Activated T-helper 2 cell treated with anti-CD3 and anti-CD28 coated beads, Interferon-gamma antibody, Interleukin-2, Interleukin-4, amounts not matched to agents 10 μg/mL and 5 μg/mL and 100 μg/mL, durations not matched to agents 14 hours and 24 hours and 36 hours (primary cell): ENCODE data around the gene BRD9. TPM values are rescaled to one million over a fixed set of nuclear protein-coding genes. Genes with fewer than 3 reads are reported as not detected.
"Not testable (repeated sequence)": the region's sequence is repeated elsewhere in the genome, so short reads cannot be mapped to it uniquely, and the experiment has no call there.

Experiments used
- DNase-seq: peaks from one replicate; pipeline ENCODE4 v3.0.0; 2021; ENCODE audit warnings: low spot score
- H3K27ac Mint-ChIP-seq: one replicate; pipeline ENCODE4 v1.8.0; 2021; ENCODE audit warnings: mixed read lengths
- H3K27me3 Mint-ChIP-seq: one replicate; pipeline ENCODE4 v1.8.0; 2021; ENCODE audit warnings: low read depth, mixed read lengths
- H3K36me3 Mint-ChIP-seq: one replicate; pipeline ENCODE4 v1.8.0; 2021; ENCODE audit warnings: low read depth, mixed read lengths
- H3K4me1 Mint-ChIP-seq: one replicate; pipeline ENCODE4 v1.8.0; 2021; ENCODE audit warnings: low read depth, mixed read lengths
- H3K4me3 Mint-ChIP-seq: one replicate; pipeline ENCODE4 v1.8.0; 2021; ENCODE audit warnings: low read depth, mild to moderate bottlenecking, moderate library complexity, mixed read lengths
- H3K9me3 Mint-ChIP-seq: one replicate; pipeline ENCODE4 v1.8.0; 2021; ENCODE audit warnings: mixed read lengths
- intact Hi-C: fragments of 100-400 bp; cut with micrococcal nuclease; formaldehyde crosslinking; loops from one replicate; pipeline ENCODE4 v1.15.1; 2023
- total RNA-seq: library from RNA; stranded (reverse); gene quantifications from 2 replicates; pipeline ENCODE4 v1.2.3, GENCODE V29; 2022

Gene BRD9
- total RNA-seq: 72.9 and 73.2 TPM in 2 replicates

GRCh38 chr5:892394-893136 is at the start of gene BRD9, which contains the start of gene TRIP13:
TSS of gene BRD9 (minus strand) at chr5:892801. CDS start at chr5:892657, 144 bp downstream.
TSS of gene TRIP13 (plus strand) at chr5:892884. CDS start at chr5:892999, 115 bp downstream.
- peaks cover 32% of the 10 kb centered on the region for H3K4me1 Mint-ChIP-seq
- intact Hi-C loops: no loop called here

GRCh38 chr5:940741-941140 is 48.1 kb upstream of the BRD9 start:
- intact Hi-C loops, H3K4me3 Mint-ChIP-seq, H3K27ac Mint-ChIP-seq, DNase-seq, H3K36me3 Mint-ChIP-seq, H3K9me3 Mint-ChIP-seq: not testable (repeated sequence)
- Mint-ChIP-seq H3K27me3 (peaks cover 36% of the 10 kb centered on the region), H3K4me1 (peaks cover 17% of the 10 kb centered on the region)

More at GRCh38 chr5:892394-893136, at the start of gene BRD9, which contains the start of gene TRIP13:
- peak; percentile 84 for DNase-seq
- H3K9me3 Mint-ChIP-seq: no peaks in the 10 kb centered on the region
- peak within 1 kb of the TSS; percentile 86 for H3K4me3 Mint-ChIP-seq
- H3K36me3 Mint-ChIP-seq: peaks cover 68% of the 10 kb centered on the region
- H3K27ac Mint-ChIP-seq: peak within 1 kb of the TSS; percentile 86
- H3K27me3 Mint-ChIP-seq: no peaks in the 10 kb centered on the region

GRCh38 chr5:939368-939767 is 46.8 kb upstream of the BRD9 start:
- DNase-seq: no peak
- no peaks in the 10 kb centered on the region for H3K9me3 Mint-ChIP-seq
- no peak overlapping the region for H3K4me3 Mint-ChIP-seq
- peaks cover 24% of the 10 kb centered on the region for H3K4me1 Mint-ChIP-seq
- H3K27ac Mint-ChIP-seq: no peak overlapping the region
- H3K36me3 Mint-ChIP-seq: no peaks in the 10 kb centered on the region
- H3K27me3 Mint-ChIP-seq: peaks cover 24% of the 10 kb centered on the region
- intact Hi-C loops: no loop called here

GRCh38 chr5:937151-937924 is 44.7 kb upstream of the BRD9 start:
- H3K4me1 Mint-ChIP-seq: peaks cover 25% of the 10 kb centered on the region
- no peak overlapping the region for H3K27ac Mint-ChIP-seq
- intact Hi-C loops: no loop called here
- no peaks in the 10 kb centered on the region for H3K9me3 Mint-ChIP-seq
- no peaks in the 10 kb centered on the region for H3K36me3 Mint-ChIP-seq
- H3K27me3 Mint-ChIP-seq: peaks cover 10% of the 10 kb centered on the region
- DNase-seq: no peak
- H3K4me3 Mint-ChIP-seq: no peak overlapping the region

- no peak for DNase-seq
- H3K36me3 Mint-ChIP-seq: no peaks in the 10 kb centered on the region
- H3K27ac Mint-ChIP-seq: no peak overlapping the region
- intact Hi-C loops: no loop called here
- H3K27me3 Mint-ChIP-seq: peaks cover 6% of the 10 kb centered on the region
- peaks cover 24% of the 10 kb centered on the region for H3K4me1 Mint-ChIP-seq
- H3K4me3 Mint-ChIP-seq: no peak overlapping the region
- H3K9me3 Mint-ChIP-seq: no peaks in the 10 kb centered on the region
Observed at GRCh38 chr5:936149-937144, 43.8 kb upstream of the BRD9 start.

- DNase-seq: no peak
- H3K9me3 Mint-ChIP-seq: no peaks in the 10 kb centered on the region
- no peak overlapping the region for H3K27ac Mint-ChIP-seq
- peaks cover 20% of the 10 kb centered on the region for H3K4me1 Mint-ChIP-seq
- no peaks in the 10 kb centered on the region for H3K36me3 Mint-ChIP-seq
- intact Hi-C loops: no loop called here
- no peaks in the 10 kb centered on the region for H3K27me3 Mint-ChIP-seq
- H3K4me3 Mint-ChIP-seq: no peak overlapping the region
Observed at GRCh38 chr5:935510-936084, 43.0 kb upstream of the BRD9 start.

GRCh38 chr5:934381-934967 is 41.9 kb upstream of the BRD9 start:
- H3K4me1 Mint-ChIP-seq: peaks cover 20% of the 10 kb centered on the region
- H3K27ac Mint-ChIP-seq, DNase-seq, intact Hi-C loops, H3K4me3 Mint-ChIP-seq, H3K27me3 Mint-ChIP-seq, H3K9me3 Mint-ChIP-seq, H3K36me3 Mint-ChIP-seq: not testable (repeated sequence)

GRCh38 chr5:933951-934350 is 41.4 kb upstream of the BRD9 start:
- intact Hi-C loops, H3K4me3 Mint-ChIP-seq, H3K27me3 Mint-ChIP-seq, H3K9me3 Mint-ChIP-seq, H3K36me3 Mint-ChIP-seq, DNase-seq, H3K27ac Mint-ChIP-seq: not testable (repeated sequence)
- peaks cover 21% of the 10 kb centered on the region for H3K4me1 Mint-ChIP-seq

- intact Hi-C loops: no loop called here
- no peaks in the 10 kb centered on the region for H3K36me3 Mint-ChIP-seq
- H3K4me3 Mint-ChIP-seq: no peak overlapping the region
- DNase-seq: no peak
- peak overlapping the region; percentile 44 for H3K27ac Mint-ChIP-seq
- H3K9me3 Mint-ChIP-seq: no peaks in the 10 kb centered on the region
- H3K4me1 Mint-ChIP-seq: peaks cover 22% of the 10 kb centered on the region
- no peaks in the 10 kb centered on the region for H3K27me3 Mint-ChIP-seq
Observed at GRCh38 chr5:933251-933861, 40.8 kb upstream of the BRD9 start.

GRCh38 chr5:932628-933250 is 40.1 kb upstream of the BRD9 start:
- no peaks in the 10 kb centered on the region for H3K9me3 Mint-ChIP-seq
- intact Hi-C loops: no loop called here
- H3K4me3 Mint-ChIP-seq: no peak overlapping the region
- DNase-seq: no peak
- H3K36me3 Mint-ChIP-seq: no peaks in the 10 kb centered on the region
- peaks cover 22% of the 10 kb centered on the region for H3K4me1 Mint-ChIP-seq
- H3K27me3 Mint-ChIP-seq: peaks cover 2% of the 10 kb centered on the region
- H3K27ac Mint-ChIP-seq: peak overlapping the region; percentile 44

GRCh38 chr5:932151-932627 is 39.6 kb upstream of the BRD9 start:
- intact Hi-C loops: no loop called here
- DNase-seq: no peak
- no peak overlapping the region for H3K27ac Mint-ChIP-seq
- no peak overlapping the region for H3K4me3 Mint-ChIP-seq
- H3K4me1 Mint-ChIP-seq: peaks cover 24% of the 10 kb centered on the region
- H3K36me3 Mint-ChIP-seq: no peaks in the 10 kb centered on the region
- peaks cover 6% of the 10 kb centered on the region for H3K27me3 Mint-ChIP-seq
- no peaks in the 10 kb centered on the region for H3K9me3 Mint-ChIP-seq
